ENCODE data around the gene WWOX.

The WWOX gene

DNA sequence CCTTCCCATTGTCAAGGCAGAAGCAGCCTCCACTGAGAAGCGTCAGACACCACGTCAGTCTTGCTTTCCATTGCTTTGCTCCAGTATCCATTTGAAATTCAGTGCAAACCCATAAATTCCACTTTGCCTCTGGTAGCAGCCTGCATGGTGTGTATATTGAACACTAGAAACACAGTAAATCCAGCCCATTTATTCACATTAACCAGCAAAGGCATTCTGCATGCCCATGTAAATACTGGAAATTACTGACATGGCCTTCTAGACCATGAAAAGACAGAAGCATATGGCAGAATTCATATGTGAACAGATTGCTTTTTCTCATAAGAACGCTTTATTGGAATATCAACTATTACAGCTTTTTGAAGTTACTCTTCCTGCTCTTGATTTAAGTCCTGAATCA is 595.0 kb downstream of the WWOX start:
- TF ChIP-seq FOXP2 (optimal IDR thresholded peaks at IDR 0.05; ENCODE audit: borderline replicate concordance, extremely low read depth, extremely low read length, insufficient read depth): no peak
- no peak for TF ChIP-seq POLR2AphosphoS5 (IDR thresholded peaks at IDR 0.05; ENCODE audit: low read depth, low read length)
- no peak for TF ChIP-seq SIN3A (IDR thresholded peaks at IDR 0.05; ENCODE audit: borderline replicate concordance, insufficient read depth, low read length)
- TF ChIP-seq, protein P1, sequence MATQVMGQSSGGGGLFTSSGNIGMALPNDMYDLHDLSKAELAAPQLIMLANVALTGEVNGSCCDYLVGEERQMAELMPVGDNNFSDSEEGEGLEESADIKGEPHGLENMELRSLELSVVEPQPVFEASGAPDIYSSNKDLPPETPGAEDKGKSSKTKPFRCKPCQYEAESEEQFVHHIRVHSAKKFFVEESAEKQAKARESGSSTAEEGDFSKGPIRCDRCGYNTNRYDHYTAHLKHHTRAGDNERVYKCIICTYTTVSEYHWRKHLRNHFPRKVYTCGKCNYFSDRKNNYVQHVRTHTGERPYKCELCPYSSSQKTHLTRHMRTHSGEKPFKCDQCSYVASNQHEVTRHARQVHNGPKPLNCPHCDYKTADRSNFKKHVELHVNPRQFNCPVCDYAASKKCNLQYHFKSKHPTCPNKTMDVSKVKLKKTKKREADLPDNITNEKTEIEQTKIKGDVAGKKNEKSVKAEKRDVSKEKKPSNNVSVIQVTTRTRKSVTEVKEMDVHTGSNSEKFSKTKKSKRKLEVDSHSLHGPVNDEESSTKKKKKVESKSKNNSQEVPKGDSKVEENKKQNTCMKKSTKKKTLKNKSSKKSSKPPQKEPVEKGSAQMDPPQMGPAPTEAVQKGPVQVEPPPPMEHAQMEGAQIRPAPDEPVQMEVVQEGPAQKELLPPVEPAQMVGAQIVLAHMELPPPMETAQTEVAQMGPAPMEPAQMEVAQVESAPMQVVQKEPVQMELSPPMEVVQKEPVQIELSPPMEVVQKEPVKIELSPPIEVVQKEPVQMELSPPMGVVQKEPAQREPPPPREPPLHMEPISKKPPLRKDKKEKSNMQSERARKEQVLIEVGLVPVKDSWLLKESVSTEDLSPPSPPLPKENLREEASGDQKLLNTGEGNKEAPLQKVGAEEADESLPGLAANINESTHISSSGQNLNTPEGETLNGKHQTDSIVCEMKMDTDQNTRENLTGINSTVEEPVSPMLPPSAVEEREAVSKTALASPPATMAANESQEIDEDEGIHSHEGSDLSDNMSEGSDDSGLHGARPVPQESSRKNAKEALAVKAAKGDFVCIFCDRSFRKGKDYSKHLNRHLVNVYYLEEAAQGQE (IDR thresholded peaks at IDR 0.05; ENCODE audit: insufficient read depth in 1 of 2, low read depth in 2 of 2, low read length in 2 of 2): no peak

GRCh38 chr16:78695391-78695790 is 595.9 kb downstream of the WWOX start:
- TF ChIP-seq POLR2AphosphoS5 (IDR thresholded peaks at IDR 0.05; ENCODE audit: low read depth, low read length) (no peak), SIN3A (IDR thresholded peaks at IDR 0.05; ENCODE audit: borderline replicate concordance, insufficient read depth, low read length) (no peak), FOXP2 (optimal IDR thresholded peaks at IDR 0.05; ENCODE audit: borderline replicate concordance, extremely low read depth, extremely low read length, insufficient read depth) (no peak), TAF1 (IDR thresholded peaks at IDR 0.05; ENCODE audit: borderline replicate concordance, insufficient read depth, low read length) (no peak)
- TF ChIP-seq, protein P1 (IDR thresholded peaks at IDR 0.05; ENCODE audit: insufficient read depth in 1 of 2, low read depth in 2 of 2, low read length in 2 of 2): no peak

DNA sequence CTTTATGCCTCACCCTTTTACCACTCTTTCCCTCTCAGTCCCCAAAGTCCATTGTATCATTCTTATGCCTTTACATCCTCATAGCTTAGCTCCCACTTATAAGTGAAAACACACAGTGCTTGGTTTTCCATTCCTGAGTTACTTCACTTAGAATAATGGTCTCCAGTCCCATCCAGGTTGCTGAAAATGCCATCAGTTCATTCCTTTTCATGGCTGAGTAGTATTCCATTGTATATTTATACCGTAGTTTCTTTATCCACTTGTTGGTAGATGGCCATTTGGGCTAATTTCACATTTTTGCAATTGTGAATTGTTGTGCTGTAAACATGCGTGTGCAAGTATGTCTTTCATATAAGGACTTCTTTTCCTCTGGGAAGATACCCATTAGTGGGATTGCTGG is 597.3 kb downstream of the WWOX start:
- TF ChIP-seq FOXP2 (optimal IDR thresholded peaks at IDR 0.05; ENCODE audit: borderline replicate concordance, extremely low read depth, extremely low read length, insufficient read depth) (no peak), TAF1 (IDR thresholded peaks at IDR 0.05; ENCODE audit: borderline replicate concordance, insufficient read depth, low read length) (no peak), POLR2AphosphoS5 (IDR thresholded peaks at IDR 0.05; ENCODE audit: low read depth, low read length) (no peak), SIN3A (IDR thresholded peaks at IDR 0.05; ENCODE audit: borderline replicate concordance, insufficient read depth, low read length) (no peak)
- TF ChIP-seq, protein P1 (IDR thresholded peaks at IDR 0.05; ENCODE audit: insufficient read depth in 1 of 2, low read depth in 2 of 2, low read length in 2 of 2): no peak

GRCh38 chr16:78697426-78697825 is 598.0 kb downstream of the WWOX start:
- TF ChIP-seq TAF1 (IDR thresholded peaks at IDR 0.05; ENCODE audit: borderline replicate concordance, insufficient read depth, low read length) (no peak), POLR2AphosphoS5 (IDR thresholded peaks at IDR 0.05; ENCODE audit: low read depth, low read length) (no peak), SIN3A (IDR thresholded peaks at IDR 0.05; ENCODE audit: borderline replicate concordance, insufficient read depth, low read length) (no peak), FOXP2 (optimal IDR thresholded peaks at IDR 0.05; ENCODE audit: borderline replicate concordance, extremely low read depth, extremely low read length, insufficient read depth) (no peak)
- TF ChIP-seq, protein P1 (IDR thresholded peaks at IDR 0.05; ENCODE audit: insufficient read depth in 1 of 2, low read depth in 2 of 2, low read length in 2 of 2): no peak

DNA sequence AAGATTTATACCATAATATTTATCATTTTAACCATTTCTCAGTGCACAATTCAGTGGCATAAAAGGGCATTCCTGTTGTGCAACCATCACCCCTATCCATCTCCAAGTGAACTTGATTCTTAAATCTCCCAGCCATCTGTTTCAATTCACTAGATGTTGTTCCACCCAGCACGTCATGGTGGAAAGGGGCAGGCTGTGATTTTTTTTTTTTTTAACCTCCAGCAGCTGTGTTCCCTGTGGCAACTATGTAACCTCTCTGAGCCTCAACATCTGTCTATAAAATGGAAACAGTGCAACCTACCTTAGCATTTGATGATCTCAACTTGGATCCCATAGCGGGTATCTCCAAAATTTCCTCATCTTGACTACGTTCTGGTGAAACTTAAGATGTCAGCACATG is 604.5 kb downstream of the WWOX start:
- TF ChIP-seq, protein P1 (IDR thresholded peaks at IDR 0.05; ENCODE audit: insufficient read depth in 1 of 2, low read depth in 2 of 2, low read length in 2 of 2): no peak
- no peak for TF ChIP-seq SIN3A (IDR thresholded peaks at IDR 0.05; ENCODE audit: borderline replicate concordance, insufficient read depth, low read length)
- no peak for TF ChIP-seq POLR2AphosphoS5 (IDR thresholded peaks at IDR 0.05; ENCODE audit: low read depth, low read length)
- no peak for TF ChIP-seq FOXP2 (optimal IDR thresholded peaks at IDR 0.05; ENCODE audit: borderline replicate concordance, extremely low read depth, extremely low read length, insufficient read depth)
- no peak for TF ChIP-seq TAF1 (IDR thresholded peaks at IDR 0.05; ENCODE audit: borderline replicate concordance, insufficient read depth, low read length)
